Stimulated activated CD4-positive, alpha-beta T cell treated with anti-CD3 and anti-CD28 coated beads, TNF-alpha, amount 100 ng/mL, for 48 hours (primary cell): ENCODE data around the gene FLACC1.

ENCODE experiments used
- DNase-seq, 3 donors: peaks; one replicate each; pipeline ENCODE4 v3.0.0-alpha.2; 2020; ENCODE audit warnings: low read depth in 3 of 3

FLACC1 gene

DNA sequence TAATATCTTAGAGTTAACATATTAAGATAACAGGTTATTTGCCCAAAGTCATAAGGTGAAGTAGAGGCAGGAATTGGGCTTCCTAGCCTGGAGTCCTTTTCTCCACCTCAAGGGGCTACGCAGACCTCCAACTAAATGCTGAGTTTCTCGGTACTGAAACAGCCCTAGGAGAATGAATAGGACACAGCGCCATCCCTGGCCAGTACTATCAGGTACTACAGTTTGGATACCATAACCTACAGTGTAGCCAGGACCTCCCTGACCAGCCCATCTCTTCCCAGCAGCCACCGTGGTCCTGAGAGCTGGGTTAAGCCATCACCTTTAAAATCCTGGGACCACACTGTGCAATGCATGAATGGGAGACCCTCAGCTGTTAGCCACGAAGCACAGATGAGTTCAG is 81.2 kb downstream of the FLACC1 start:
- no peak for DNase-seq

DNA sequence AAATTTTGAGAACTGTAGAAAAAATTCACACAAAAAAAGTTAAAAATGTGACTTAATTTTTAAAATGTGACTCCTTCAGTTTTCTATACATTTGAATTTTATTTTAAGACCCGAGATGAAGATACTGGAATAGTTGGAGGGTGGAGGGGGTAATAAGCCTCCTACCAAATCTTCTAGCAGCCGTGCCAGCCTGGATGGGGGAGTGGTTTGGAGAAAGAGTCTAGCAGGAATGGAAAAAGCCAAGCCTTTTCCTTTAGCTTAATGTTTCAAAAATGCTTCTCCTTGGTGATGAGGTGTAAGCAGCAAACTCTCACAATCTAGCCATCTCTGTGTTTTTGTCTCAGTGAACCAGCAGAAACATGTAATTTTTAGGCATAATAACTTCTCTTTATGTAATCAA is 82.1 kb downstream of the FLACC1 start:
- DNase-seq = no peak

DNA sequence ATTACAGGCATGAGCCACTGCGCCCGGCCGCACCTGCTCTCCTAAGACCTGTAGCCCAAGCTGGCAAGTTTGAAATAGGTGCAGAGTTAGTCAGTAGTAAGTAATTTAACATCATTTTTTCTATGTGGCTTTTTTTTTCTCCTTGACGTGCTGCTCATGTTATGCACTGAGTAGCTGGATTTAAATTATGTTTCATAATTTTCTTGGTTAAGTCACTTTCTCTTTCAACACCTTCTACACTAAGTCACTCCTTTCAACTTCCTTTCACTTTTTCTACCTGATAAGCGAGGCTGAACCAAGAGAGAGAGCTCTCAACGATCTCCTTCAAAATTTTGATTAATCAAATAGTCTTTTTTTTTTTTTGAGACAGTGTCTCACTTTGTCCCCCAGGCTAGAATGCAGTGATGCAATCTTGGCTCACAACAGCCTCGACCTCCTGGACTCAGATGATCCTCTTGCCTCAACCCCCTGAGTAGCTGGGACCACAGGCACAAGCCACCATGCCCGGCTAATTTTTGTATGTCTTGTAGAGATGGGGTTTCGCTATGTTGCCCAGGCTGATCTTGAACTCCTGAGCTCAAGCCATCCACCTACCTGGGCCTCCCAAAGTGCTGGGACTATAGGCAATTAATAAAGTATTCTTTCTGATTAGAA is 83.7 kb downstream of the FLACC1 start:
- no peak for DNase-seq

DNA sequence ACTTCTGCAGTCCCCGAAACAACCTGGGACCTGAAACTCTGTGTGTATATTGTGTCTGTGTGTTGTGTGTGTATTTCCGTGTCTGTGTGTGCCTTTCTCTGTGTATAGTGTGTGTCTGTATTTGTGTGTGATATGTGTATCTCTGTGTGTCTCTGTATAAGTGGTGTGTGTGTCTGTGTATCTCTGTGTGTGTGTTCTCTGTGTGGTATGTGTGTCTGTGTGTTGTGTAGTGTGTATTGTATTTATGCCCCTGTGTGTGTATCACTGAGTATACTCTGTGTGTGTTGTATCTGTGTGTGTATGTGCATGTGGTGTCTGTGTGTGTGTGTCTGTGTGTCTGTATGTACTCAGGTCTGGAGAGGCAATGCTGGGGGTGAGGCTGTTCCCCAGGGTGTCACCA is 85.2 kb downstream of the FLACC1 start:
- DNase-seq = no peak

DNA sequence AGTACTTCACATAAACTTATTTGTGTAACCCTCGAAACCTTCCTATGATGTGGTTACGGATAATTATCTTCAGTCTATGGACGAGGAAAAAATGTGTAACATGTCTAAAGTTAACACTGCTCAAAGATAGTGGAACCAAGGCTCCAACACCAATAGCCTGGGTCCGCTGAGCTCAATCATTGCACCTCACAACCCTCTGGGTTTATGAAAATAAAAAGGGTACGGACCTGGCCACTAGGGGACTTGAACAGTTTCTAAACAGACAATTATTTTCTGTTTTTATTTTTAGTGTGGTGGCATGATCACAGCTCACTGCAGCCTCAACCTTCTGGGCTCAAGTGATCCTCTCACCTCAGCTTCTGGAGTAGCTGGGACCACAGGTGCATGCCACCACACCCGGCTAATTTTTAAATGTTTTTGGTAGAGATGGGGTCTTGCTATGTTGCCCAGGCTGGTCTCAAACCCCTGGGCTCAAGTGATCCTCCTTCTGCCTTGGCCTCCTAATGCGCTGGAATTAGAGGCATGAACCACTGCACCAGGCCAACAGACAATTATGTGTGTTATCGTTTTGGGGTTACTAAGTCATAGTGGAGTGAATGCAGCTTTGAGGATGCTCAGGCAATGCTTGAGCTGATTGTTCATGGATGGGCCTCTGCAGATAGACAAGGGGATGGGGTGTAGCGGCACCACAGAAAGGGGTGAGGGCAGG is 86.7 kb downstream of the FLACC1 start:
- DNase-seq = no peak

DNA sequence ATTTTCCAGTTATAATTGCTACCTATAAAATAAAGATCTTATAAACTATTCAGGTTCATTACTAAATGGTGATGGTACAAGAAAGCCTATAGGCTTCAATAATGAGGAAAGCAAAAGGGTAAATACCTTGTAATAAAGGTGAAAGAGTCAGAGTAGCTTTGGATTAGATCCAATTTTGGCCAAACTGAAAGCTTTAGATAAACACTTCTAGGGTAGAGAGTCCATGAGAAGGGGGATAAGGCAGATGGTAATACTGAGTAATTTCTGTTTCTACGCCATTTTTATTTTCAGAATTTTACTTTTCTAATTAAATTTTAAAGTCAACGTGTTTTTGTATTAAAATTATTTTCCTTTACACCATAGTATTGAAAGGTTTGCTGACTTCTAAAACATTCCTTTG is 87.4 kb downstream of the FLACC1 start:
- no peak for DNase-seq

DNA sequence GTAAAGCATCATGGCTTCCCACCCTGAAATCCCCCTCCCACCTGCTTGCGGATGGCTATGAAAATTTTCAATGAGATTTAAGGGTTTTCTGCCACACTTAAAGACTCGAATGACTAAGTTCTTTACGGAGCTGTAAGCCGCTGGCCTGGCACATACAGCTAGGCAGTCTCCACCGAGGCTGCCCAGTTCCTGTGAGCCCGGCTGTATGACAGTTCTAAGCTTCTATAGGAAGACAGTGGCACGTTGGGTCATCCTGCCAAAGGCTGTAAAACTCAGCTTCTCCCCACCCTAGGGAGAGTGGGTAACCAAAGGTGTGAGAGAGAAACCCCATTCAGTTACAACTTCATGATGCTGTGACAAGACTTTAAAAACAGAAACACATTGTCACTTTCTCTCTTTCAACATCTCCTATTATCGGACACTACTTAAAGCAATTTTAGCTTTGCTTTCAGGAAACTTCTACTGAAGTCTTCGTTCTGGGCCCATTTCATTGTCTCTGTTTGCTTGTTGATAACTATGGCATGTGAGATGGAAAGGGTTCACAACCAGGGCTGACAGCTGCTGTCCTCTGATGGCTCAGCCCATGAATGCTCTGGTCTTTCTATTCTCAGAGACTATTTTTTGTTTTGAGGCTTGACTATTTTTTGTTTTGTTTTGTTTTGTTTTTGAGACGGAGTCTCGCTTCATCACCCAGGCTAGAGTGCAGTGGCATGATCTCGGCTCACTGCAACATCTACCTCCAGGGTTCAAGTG is 89.7 kb downstream of the FLACC1 start:
- DNase-seq = no peak

DNA sequence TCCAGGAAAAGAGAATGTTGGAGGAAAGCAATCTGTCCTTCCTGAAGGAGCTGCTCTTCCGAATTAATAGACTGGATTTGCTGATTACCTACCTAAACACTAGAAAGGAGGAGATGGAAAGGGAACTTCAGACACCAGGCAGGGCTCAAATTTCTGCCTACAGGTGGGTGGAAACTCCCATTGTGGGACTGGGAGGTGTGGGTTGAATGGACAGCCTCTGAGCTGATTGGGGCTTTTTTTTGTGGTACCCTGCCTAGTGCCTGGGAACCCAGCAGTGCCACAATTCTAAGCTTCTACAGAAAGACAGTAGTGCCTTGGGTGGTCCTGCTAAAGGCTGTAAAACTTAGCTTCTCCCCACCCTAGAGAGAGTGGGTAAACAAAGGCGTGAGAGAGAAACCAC is 90.5 kb downstream of the FLACC1 start:
- DNase-seq = no peak

DNA sequence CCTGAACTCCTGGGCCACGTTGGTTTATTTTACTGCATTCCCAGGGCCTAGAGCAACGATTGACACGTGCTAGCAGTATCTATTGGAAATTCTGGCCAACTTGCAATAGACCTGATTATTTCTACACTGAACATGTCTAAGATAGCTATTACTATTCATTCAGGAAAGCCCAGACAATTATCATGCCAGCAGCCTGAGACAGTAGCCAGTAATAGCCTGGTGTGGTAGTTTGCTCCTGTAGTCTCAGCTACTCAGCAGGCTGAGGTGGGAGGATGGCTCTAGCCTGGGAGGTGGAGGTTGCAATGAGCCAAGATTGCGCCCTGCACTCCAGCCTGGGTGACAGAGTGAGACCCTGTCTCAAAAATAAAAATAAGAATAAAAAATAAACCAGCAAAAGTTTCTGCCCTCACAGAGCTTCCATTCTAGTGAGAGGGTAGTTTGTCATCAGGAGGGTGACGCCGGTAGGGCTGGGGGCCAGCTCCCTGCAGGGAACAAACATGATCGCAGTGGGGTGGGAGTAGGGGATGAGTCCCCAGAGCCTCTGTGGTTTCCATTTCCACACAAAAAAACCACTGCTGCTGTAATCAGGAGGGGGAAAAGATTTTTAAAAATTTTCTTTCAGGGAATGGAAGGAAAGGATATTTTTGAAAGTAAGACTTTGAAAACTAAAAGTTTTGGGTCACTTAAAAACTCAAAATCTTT is 92.5 kb downstream of the FLACC1 start:
- no peak for DNase-seq

DNA sequence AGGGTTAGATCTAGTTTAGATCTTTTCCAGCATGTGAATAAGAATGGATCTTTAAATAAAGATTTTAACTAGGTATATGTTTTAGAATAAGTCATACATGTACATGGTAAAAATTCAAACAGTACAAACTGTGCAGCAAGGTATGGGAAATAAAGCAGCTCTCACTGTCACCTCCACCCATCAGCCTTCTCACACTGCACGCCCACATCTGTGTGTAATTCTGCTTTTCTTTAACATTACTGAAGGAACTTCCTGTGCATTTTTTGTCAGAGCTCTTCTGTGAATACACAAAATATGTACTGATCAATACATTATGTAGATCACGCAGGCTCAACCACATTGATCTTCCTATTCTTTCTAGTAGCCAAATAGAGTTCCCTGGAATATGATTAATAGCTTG is 93.4 kb downstream of the FLACC1 start:
- no peak for DNase-seq

DNA sequence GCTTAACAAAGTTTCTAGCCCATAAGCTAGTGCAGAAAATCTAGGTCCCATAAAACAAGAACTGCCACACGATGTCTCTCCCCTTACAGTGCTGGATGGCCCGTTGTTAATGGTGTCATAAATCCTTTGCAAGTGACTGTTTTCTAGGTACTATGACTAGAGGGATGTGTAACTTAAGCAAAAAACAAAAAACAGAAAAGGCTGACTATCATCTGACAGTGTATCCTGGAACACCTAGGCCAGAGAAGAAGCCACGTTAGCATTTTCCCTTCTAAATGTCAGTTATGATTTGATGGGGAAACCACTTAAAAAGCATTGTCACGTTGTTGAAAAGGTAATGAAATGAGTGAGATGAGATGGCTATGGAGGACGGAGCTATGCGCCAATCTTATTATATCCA is 94.4 kb downstream of the FLACC1 start:
- DNase-seq = peak in 1 of 3 donors; percentile 25

DNA sequence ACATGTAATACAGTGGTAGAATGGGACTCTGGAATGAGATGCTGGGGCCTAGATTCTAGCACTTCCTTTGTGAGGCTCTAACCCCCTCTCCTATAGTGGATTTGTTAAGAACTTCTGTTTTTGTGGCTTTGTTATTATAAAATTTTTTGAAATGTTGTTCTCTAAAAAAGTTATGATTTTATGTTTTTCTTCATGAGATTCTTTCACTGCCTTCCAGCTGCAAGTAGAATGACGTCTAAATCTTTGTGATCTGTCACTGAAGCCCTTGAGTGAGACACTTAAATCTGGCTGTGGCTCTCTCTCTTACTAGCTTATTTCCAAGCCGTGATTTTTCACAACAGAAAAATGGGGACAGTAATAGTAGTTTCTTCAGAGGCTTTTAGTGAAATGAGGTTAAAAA is 95.2 kb downstream of the FLACC1 start:
- DNase-seq = no peak

DNA sequence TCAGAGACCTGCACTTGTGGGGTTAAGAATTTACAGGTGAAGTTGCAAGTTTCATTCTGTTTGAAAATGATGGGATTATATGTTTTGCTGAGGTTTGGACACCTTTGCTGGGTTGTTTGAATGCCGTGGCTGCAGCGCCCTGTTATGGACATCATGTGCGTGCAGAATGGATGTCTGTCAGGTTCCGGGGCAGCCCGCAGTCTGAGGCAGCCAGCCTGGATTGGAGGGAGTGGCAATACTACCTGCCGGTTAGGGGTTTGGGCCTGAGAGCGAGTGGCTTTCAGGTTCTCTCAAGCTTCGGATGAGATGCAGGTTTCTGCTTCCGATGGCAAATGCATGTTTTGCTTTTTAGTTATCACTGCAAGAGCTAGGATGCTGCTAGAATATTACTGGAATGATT is 95.7 kb downstream of the FLACC1 start:
- DNase-seq = peak in 2 of 3 donors; percentile 25 to 50

DNA sequence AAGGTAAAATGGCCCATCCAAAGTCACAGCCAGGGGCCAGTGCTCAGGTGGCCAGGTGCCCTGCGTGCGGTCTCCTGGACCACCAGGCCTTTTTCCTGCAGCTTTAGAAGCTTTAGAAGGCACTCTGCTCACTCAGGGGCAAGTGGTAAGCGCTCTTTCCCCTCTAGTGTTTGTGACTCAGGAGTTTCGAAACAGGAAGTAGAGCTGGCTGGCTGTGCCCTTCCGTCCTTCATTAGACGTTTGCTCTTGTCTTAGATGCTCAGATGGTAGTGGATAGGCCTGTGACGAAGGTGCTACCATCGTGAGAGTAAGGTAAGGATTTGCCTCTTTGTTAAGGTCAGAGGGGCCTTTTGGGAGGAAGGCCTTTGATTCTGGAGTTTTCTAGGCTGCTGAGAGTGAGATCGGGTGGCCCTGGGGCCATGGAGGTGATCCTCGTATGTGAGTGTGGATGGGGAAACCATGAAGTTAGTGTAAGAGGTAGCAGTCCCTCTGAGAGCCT is 96.8 kb downstream of the FLACC1 start, which contains the start of gene CASP8:
CASP8 (plus strand) TSS at position 235 of the 499 bp plus-strand sequence. CDS start 5,951 bp downstream, outside the sequence.
- peak in 2 of 3 donors; percentile 26 to 46 for DNase-seq

DNA sequence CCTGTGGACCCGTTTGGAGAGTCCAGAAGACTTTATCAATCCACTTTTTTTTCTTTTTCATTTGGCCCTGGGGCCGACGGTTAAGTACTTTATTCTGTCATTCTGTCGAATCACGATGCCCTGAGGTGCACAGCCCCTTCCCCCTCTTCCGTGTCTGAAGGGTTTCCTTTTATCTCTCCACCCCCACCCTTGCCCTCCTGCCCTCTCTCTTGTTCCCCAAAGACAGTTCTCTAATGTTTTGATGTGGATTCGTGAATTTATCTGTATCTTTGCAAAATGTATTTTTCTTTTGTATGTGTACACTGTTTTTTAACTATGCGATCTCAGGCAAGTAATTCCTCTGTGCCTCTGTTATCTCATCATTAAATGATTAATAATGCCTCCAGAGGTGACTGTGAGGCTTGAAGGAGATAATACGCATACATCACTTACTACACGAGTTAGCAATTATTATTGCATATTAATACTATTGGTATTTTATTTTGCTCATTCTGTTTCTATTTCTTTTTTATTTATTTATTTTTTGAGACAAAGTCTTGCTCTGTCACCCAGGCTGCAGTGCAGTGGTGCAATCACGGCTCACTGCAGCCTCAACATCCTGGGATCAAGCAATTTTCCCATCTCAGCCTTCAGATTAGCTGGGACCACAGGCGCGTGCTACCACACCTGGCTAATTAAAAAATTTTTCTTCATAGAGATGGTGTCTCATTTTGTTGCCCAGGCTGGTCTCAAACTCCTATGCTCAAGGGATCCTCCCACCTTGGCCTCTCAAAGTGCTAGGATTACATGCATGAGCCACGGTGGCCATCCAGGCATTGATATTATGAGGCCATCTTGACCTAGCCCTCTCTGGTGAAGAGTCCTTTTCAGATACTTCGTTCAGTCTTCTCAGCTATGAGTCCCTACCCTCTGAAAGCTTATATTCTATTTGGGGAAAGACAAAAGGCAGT is 98.2 kb downstream of the FLACC1 start:
- DNase-seq = no peak

DNA sequence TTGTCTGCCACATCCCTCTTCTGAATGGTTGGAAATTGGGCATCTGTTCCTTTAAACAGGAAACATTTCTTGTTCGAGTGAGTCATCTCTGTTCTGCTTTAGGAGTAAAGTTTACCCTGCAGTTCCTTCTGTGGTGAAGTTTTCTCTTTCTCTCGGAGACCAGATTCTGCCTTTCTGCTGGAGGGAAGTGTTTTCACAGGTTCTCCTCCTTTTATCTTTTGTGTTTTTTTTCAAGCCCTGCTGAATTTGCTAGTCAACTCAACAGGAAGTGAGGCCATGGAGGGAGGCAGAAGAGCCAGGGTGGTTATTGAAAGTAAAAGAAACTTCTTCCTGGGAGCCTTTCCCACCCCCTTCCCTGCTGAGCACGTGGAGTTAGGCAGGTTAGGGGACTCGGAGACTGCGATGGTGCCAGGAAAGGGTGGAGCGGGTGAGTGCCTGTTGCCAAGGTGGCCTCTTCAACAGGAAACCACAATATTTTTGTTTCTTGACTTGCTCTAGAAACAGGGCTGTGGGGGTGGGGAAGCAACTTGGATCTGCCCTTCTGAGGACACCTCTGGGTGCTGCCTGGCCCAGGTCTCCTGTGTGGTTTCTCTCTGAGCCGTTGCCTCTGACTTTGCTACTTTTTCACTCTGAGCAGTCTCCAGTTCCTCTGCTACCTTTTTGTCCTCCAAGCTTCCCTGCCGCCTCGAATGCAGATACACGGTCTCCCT is 99.0 kb downstream of the FLACC1 start:
- DNase-seq = peak; percentile 79 to 91 (median 88)

DNA sequence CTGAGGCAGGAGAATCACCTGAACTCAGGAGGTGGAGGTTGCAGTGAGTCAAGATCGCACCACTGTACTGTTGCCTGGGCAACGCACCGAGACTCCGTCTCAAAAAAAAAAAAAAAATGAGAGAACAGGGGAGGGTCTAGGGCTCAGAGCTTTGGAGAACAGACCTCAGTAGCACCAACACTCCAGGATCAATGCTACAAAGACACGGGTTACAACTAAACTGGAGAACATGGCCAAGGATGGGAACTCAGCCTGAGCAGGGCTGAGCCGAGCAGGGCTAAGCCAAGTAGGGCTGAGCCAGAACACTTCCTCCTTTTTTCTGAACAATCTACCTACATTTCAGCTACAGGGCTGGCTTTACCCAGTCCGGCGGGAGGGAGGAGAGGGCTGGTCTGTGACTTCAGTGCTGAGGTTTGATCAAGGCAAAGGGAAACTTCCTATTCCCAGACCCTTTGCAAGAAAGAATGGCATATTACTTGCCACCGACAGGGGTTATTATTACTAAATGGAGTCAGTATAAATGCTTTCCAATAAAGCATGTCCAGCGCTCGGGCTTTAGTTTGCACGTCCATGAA is 99.7 kb downstream of the FLACC1 start:
- no peak for DNase-seq

DNA sequence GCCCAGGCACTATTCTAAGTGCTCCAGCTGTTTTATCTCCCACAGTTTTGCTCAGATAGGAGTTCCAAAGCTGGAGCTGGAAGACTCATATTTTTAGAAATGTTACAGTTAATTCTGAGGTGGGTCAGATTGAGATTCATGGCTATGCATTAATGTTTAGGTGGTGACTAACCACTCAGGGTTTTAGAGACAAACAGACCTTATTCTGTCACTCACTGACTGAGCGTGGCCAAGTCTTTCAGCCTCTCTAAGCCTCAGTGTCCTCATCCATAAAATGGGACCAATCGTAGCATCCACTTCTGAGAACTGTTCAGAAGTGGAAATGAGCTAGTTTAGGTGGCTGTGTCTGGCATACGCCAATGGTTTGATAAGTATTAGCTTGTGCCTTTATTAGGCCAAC is 101.1 kb downstream of the FLACC1 start:
- DNase-seq = no peak

DNA sequence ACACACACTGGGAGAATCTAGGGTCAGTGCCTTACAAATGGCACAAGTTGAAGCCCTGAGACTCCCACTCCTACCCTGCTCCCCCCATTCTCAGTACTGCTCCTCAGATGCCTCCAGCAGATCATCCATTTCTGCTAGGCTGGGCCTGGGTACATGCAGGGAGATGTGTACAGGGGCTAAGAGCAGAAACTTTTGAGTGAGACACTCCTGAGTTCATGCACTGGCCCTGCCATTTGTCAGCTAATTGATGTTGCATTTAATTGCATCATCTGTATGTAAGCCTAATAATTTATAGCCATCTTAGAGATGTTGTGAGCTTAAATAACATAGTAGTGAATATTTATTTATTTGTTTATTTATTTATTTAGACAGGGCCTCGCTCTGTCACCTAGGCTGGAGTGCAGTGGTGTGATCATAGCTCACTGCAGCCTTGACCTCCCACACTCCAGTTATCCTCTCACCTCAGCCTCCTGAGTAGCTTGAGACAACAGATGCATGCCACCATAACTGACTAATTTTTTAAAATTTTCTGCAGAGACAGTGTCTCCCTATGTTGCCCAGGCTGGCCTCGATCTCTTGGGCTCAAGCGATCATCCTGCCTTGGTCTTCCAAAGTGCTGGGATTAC is 101.6 kb downstream of the FLACC1 start:
- no peak for DNase-seq
